ENCODE results near the gene SLC39A13.

Gene SLC39A13

GRCh38 chr11:47430524-47430923, 22.1 kb downstream of the SLC39A13 start:
- DNase-seq (ENCODE audit: low spot score): no peak

GRCh38 chr11:47431356-47432083, 23.1 kb downstream of the SLC39A13 start:
- no peak for DNase-seq (ENCODE audit: low spot score)

GRCh38 chr11:47433157-47433556, 24.8 kb downstream of the SLC39A13 start:
- DNase-seq (ENCODE audit: low spot score): no peak

- no peak for DNase-seq (ENCODE audit: low spot score)
These were observed 25.8 kb downstream of the SLC39A13 start for GRCh38 chr11:47434011-47434786.

- DNase-seq (ENCODE audit: low spot score): no peak
These were observed 27.3 kb downstream of the SLC39A13 start for GRCh38 chr11:47435687-47436086.

- no peak for DNase-seq (ENCODE audit: low spot score)
These were observed 28.3 kb downstream of the SLC39A13 start for GRCh38 chr11:47436726-47437125.

- DNase-seq (ENCODE audit: low spot score): no peak
These were observed 28.9 kb downstream of the SLC39A13 start for GRCh38 chr11:47437218-47437745.

GRCh38 chr11:47437746-47438418, 29.5 kb downstream of the SLC39A13 start:
- DNase-seq (ENCODE audit: low spot score): no peak

GRCh38 chr11:47438721-47439120, 30.3 kb downstream of the SLC39A13 start:
- DNase-seq (ENCODE audit: low spot score): no peak

GRCh38 chr11:47440054-47440476, 31.7 kb downstream of the SLC39A13 start:
- DNase-seq (ENCODE audit: low spot score): no peak

GRCh38 chr11:47441421-47441820, 33.0 kb downstream of the SLC39A13 start:
- no peak for DNase-seq (ENCODE audit: low spot score)

- DNase-seq (ENCODE audit: low spot score): no peak
These were observed 34.1 kb downstream of the SLC39A13 start for GRCh38 chr11:47442514-47442913.

- no peak for DNase-seq (ENCODE audit: low spot score)
These were observed 34.8 kb downstream of the SLC39A13 start for GRCh38 chr11:47443028-47443700.

- no peak for DNase-seq (ENCODE audit: low spot score)
These were observed 35.4 kb downstream of the SLC39A13 start for GRCh38 chr11:47443817-47444216.

GRCh38 chr11:47445840-47446239, 37.5 kb downstream of the SLC39A13 start:
- DNase-seq (ENCODE audit: low spot score): no peak

- DNase-seq (ENCODE audit: low spot score): no peak
These were observed 38.4 kb downstream of the SLC39A13 start for GRCh38 chr11:47446833-47447232.

GRCh38 chr11:47447906-47448305, 39.5 kb downstream of the SLC39A13 start:
- DNase-seq (ENCODE audit: low spot score): no peak

GRCh38 chr11:47448566-47449427, 40.4 kb downstream of the SLC39A13 start, which contains the start of gene RAPSN:
Gene RAPSN, minus strand, starts transcription at chr11:47449136. Its CDS starts 172 bp downstream, at chr11:47448964.
- DNase-seq (ENCODE audit: low spot score): no peak

- DNase-seq (ENCODE audit: low spot score): no peak
These were observed 41.2 kb downstream of the SLC39A13 start for GRCh38 chr11:47449541-47449940.

- no peak for DNase-seq (ENCODE audit: low spot score)
These were observed 43.0 kb downstream of the SLC39A13 start for GRCh38 chr11:47451436-47451835.

GRCh38 chr11:47451990-47452389, 43.6 kb downstream of the SLC39A13 start:
- DNase-seq (ENCODE audit: low spot score): no peak
